Right atrium auricular region (tissue), 2 donors: ENCODE results near the gene AIG1. TPM values are rescaled to one million over a fixed set of nuclear protein-coding genes. Genes with fewer than 3 reads are reported as not detected.

Source experiments
- DNase-seq: peaks from one replicate; pipeline ENCODE4 v3.0.0-alpha.2; 2019; ENCODE audit warnings: low spot score
- H3K27ac ChIP-seq, 2 donors: fragments of 200-600 bp; sonication (generic); 1 replicate in 1 of 2; 2 replicates in 1 of 2; pipeline ENCODE4 v1.5.1; 2016 to 2019
- H3K27me3 ChIP-seq, 2 donors: fragments of 200-600 bp; sonication (generic); one replicate each; pipeline versions ENCODE4 v1.5.1 to v1.6.0; 2017 to 2019
- H3K36me3 ChIP-seq: fragments of 200-600 bp; sonication (generic); one replicate; pipeline ENCODE4 v1.5.1; 2016
- H3K4me1 ChIP-seq, 2 donors: fragments of 200-600 bp; sonication (generic); one replicate each; pipeline versions ENCODE4 v1.5.1 to v1.6.0; 2017 to 2019
- H3K4me3 ChIP-seq, 2 donors: fragments of 200-600 bp; sonication (generic); 1 replicate in 1 of 2; 2 replicates in 1 of 2; pipeline ENCODE4 v1.5.1; 2017 to 2019; ENCODE audit warnings: mild to moderate bottlenecking in 1 of 2, moderate library complexity in 1 of 2
- H3K9me3 ChIP-seq, 2 donors: fragments of 200-600 bp; sonication (generic); one replicate each; pipeline ENCODE4 v1.5.1; 2019
- CTCF ChIP-seq, 2 donors: fragments of 200-600 bp; sonication (generic); IDR thresholded peaks; one replicate each; pipeline ENCODE4 v1.5.1; 2019; ENCODE audit warnings: antibody characterized with exemption in 2 of 2
- total RNA-seq, 2 donors: library from RNA; depleted of rRNA; stranded (reverse); fragments of >200 nt; gene quantifications; one replicate each; pipeline ENCODE4 v1.1.0, GENCODE V29; 2016

Gene AIG1
- total RNA-seq, 2 donors from 2014 or later: 28.6 to 62.6 TPM

DNA sequence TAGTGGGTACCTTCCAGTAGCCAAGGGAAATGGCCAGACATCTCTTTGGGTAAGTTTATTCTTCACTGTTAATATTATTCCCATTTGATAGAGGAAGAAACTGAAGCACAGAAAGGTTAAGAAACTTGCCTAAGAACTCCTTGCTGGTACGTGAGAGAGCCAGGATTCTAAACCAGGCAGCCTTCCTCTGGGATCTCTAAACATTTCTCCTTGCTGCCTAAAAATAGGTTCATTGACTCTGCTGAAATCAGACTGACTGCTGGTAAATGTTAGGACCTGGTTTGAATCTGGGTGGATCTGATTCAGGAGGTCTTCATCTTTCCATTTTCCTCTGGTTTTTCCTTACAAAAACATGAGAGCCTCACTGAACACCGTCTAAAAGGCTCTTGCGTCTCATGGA, 186.9 kb downstream of the AIG1 start:
- no peak overlapping the region for H3K27ac ChIP-seq
- H3K9me3 ChIP-seq: no peaks in the 10 kb centered on the region

DNA sequence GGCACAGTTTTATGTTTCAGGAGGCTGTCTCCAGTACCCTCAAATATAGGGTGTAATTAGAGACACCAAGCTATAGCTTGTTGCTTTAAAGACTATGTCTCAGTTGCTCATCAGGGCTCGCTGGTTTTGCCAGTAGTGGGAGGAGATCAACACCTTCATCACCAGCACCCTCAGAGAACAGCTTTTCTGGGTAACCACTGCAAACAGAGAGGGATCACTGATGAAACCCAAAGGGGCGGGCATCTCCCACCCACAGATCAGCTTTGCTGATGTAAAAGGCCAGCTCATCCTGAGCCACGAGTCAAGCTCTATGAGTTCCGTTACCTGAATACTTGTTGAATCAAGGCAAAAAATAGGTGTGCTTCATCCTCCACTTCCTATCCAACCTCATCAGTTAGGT, 187.7 kb downstream of the AIG1 start:
- no peaks in the 10 kb centered on the region for H3K9me3 ChIP-seq
- no peak for TF ChIP-seq CTCF (IDR thresholded peaks at IDR 0.05)
- H3K27ac ChIP-seq: no peak overlapping the region

More for the DNA sequence above, 186.9 kb downstream of the AIG1 start:
- no peak for TF ChIP-seq CTCF (IDR thresholded peaks at IDR 0.05)
- Histone ChIP-seq H3K4me1 (no peaks in the 10 kb centered on the region), H3K4me3 (no peak overlapping the region), H3K36me3 (no peaks in the 10 kb centered on the region), H3K27me3 (no peaks in the 10 kb centered on the region)
- DNase-seq: no peak

GRCh38 chr6:143251288-143251687, 190.6 kb downstream of the AIG1 start:
- no peak for DNase-seq
- no peaks in the 10 kb centered on the region for H3K27me3 ChIP-seq
- H3K27ac ChIP-seq: no peak overlapping the region
- no peaks in the 10 kb centered on the region for H3K9me3 ChIP-seq
- H3K36me3 ChIP-seq: no peaks in the 10 kb centered on the region
- no peaks in the 10 kb centered on the region for H3K4me1 ChIP-seq
- no peak overlapping the region for H3K4me3 ChIP-seq
- no peak for TF ChIP-seq CTCF (IDR thresholded peaks at IDR 0.05)

More for the DNA sequence above, 187.7 kb downstream of the AIG1 start:
- Histone ChIP-seq H3K4me1 (no peaks in the 10 kb centered on the region), H3K4me3 (no peak overlapping the region), H3K36me3 (no peaks in the 10 kb centered on the region), H3K27me3 (no peaks in the 10 kb centered on the region)
- DNase-seq: no peak

DNA sequence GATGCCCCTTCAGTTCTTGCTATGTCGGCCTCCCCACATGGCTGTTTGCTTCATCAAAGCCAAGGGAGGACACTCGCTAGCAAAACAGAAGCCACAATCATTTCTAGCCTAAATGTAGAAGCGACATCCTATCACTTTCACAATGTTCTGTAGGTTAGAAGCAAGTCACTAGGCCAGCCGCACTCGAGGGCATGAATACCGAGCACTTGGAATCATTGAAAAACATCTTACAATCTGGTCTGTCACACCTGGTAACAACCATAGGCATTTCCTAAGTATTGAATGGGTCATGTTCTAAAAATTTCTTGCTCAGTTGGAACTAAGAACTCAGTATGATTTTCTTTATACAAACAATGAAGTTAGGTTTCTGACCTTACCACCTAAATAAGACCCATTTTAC, 192.3 kb downstream of the AIG1 start:
- no peaks in the 10 kb centered on the region for H3K9me3 ChIP-seq
- no peak overlapping the region for H3K4me3 ChIP-seq
- H3K4me1 ChIP-seq: no peaks in the 10 kb centered on the region
- DNase-seq: no peak
- no peaks in the 10 kb centered on the region for H3K36me3 ChIP-seq
- TF ChIP-seq CTCF (IDR thresholded peaks at IDR 0.05): no peak
- H3K27ac ChIP-seq: no peak overlapping the region
- no peaks in the 10 kb centered on the region for H3K27me3 ChIP-seq

GRCh38 chr6:143253586-143253985, 192.9 kb downstream of the AIG1 start:
- Histone ChIP-seq H3K9me3 (no peaks in the 10 kb centered on the region), H3K36me3 (no peaks in the 10 kb centered on the region), H3K4me3 (no peak overlapping the region), H3K27ac (no peak overlapping the region), H3K27me3 (no peaks in the 10 kb centered on the region), H3K4me1 (no peaks in the 10 kb centered on the region)
- no peak for DNase-seq
- TF ChIP-seq CTCF (IDR thresholded peaks at IDR 0.05): no peak

DNA sequence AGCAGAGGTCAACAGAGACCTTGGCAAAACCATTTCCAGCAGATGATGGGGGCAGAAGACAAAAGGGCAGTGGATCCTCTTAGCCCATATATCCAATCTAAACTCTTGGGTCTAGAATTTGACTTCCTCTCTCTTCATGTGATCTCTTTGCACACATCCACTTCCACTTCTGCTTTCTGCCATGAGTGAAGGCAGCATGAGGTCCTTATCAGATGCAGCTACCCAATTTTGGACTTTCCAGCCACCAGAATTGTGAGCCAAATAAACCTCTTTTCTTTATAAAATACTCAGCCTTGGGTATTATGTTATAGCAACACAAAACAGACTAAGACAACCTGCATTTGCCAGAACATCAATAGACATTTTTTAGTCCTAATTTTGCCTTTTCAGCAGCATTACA, 198.3 kb downstream of the AIG1 start:
- no peak for TF ChIP-seq CTCF (IDR thresholded peaks at IDR 0.05)
- H3K27ac ChIP-seq: no peak overlapping the region
- H3K36me3 ChIP-seq: no peaks in the 10 kb centered on the region
- no peak overlapping the region for H3K4me3 ChIP-seq
- H3K4me1 ChIP-seq: no peaks in the 10 kb centered on the region
- no peaks in the 10 kb centered on the region for H3K9me3 ChIP-seq
- no peak for DNase-seq
- H3K27me3 ChIP-seq: no peaks in the 10 kb centered on the region
